ENCODE data around the gene ZNF33B.

The ZNF33B gene

DNA sequence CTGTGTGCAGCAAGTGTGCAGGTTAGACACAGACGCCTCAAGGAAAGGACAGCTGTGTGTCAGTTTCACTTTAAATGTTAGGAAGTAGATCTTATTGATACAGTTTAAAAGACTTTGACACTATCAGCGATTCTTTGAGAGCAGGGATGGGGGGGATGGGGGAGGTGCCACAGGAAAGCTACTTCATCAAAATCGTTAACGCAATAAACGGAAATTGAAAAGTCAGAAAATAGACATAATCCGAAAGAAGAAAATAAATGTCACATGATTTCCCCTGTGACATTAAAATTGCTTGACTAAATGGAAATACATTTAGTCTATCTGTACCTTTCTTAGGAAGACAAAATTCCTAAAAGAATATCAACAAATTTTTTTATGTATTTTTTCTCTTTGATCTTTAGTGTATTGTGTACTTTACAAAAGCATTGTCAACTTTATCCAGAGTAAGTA is 476 bp upstream of the ZNF33B start:
- H3K4me3 ChIP-seq (ENCODE audit: low read length), result peak overlapping the region; percentile 52
- TF ChIP-seq CTCF (IDR thresholded peaks at IDR 0.05; ENCODE audit: insufficient read depth, low read depth, low read length, missing control alignments), result no peak
- no peak for DNase-seq (ENCODE audit: low read depth)

- peak overlapping the region; percentile 52 for H3K4me3 ChIP-seq (ENCODE audit: low read length)
- no peak for TF ChIP-seq CTCF (IDR thresholded peaks at IDR 0.05; ENCODE audit: insufficient read depth, low read depth, low read length, missing control alignments)
- no peak for DNase-seq (ENCODE audit: low read depth)
These were observed 719 bp downstream of the ZNF33B start for GRCh38 chr10:42637648-42638054.

- no peak for TF ChIP-seq CTCF (IDR thresholded peaks at IDR 0.05; ENCODE audit: insufficient read depth, low read depth, low read length, missing control alignments)
- DNase-seq (ENCODE audit: low read depth), result no peak
- H3K4me3 ChIP-seq (ENCODE audit: low read length), result peak overlapping the region; percentile 52
These were observed 1.2 kb downstream of the ZNF33B start for GRCh38 chr10:42637142-42637541.

- no peak for DNase-seq (ENCODE audit: low read depth)
- no peak overlapping the region for H3K4me3 ChIP-seq (ENCODE audit: low read length)
- TF ChIP-seq CTCF (IDR thresholded peaks at IDR 0.05; ENCODE audit: insufficient read depth, low read depth, low read length, missing control alignments), result no peak
These were observed 3.3 kb downstream of the ZNF33B start for GRCh38 chr10:42635098-42635497.

DNA sequence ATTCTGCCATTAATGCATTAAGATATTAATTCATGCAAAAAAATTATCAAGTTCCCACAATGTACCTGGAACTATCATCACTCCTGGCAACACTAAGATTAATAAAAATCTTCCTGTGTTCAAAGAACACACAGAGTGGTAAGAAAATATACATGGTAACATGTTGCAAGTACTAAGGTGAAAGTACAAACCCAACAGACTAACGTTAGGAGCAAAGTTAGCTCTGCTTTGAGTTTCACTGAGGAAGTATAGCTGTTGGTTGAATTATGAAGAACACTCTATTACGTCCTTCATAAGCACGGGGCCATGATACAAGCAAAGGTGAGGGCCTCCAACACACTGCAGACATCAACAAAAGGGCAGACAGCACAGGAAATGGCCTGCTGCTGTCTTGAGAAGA is 5.8 kb downstream of the ZNF33B start:
- no peak for TF ChIP-seq CTCF (IDR thresholded peaks at IDR 0.05; ENCODE audit: insufficient read depth, low read depth, low read length, missing control alignments)
- H3K4me3 ChIP-seq (ENCODE audit: low read length), result no peak overlapping the region

GRCh38 chr10:42630537-42631134 is 7.7 kb downstream of the ZNF33B start:
- no peak for TF ChIP-seq CTCF (IDR thresholded peaks at IDR 0.05; ENCODE audit: insufficient read depth, low read depth, low read length, missing control alignments)
- no peak for DNase-seq (ENCODE audit: low read depth)
- H3K4me3 ChIP-seq (ENCODE audit: low read length), result no peak overlapping the region

More for the DNA sequence above, 5.8 kb downstream of the ZNF33B start:
- DNase-seq (ENCODE audit: low read depth), result no peak

DNA sequence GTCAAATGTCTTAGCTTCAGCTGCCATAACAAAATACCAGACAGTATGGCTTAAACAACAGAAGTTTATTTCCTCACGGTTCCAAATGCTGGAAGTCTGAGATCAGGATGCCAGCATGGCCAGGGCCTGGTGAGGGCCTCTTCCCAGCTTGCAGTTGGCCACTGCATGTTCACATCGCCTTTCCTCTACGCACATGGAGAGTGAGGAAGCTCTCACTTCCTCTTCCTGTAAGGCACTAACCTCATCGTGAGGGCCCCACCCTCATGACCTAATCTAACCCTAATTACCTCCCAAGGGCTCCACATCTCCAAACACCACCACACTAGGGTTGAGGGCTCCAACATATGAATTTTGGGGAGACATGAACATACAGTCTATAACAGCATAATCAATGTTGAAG is 14.4 kb downstream of the ZNF33B start:
- H3K4me3 ChIP-seq (ENCODE audit: low read length), result no peak overlapping the region
- no peak for TF ChIP-seq CTCF (IDR thresholded peaks at IDR 0.05; ENCODE audit: insufficient read depth, low read depth, low read length, missing control alignments)
- DNase-seq (ENCODE audit: low read depth), result no peak

All from epithelial cell of esophagus (primary cell).